Esophagus muscularis mucosa (tissue), 3 donors: ENCODE data around the gene ASAP2.

Experiments
- CTCF ChIP-seq, 3 experiments: fragments of 200-600 bp in 2 of 3; fragments of 450-650 bp in 1 of 3; sonication (generic) in 2 of 3; IDR thresholded peaks; one replicate each; pipeline ENCODE4 v1.5.1; 2017 to 2019; ENCODE audit warnings: antibody characterized with exemption in 3 of 3, mild to moderate bottlenecking in 2 of 3, moderate library complexity in 1 of 3
- POLR2A ChIP-seq: fragments of 450-650 bp; IDR thresholded peaks from one replicate; pipeline ENCODE4 v1.6.1; 2017; ENCODE audit warnings: antibody characterized with exemption, moderate library complexity, mild to moderate bottlenecking, low read depth
- POLR2AphosphoS5 ChIP-seq, 2 donors: sonication (generic); formaldehyde crosslinking; IDR thresholded peaks; one replicate each; pipeline ENCODE4 v1.6.1; 2017; ENCODE audit warnings: antibody characterized with exemption in 2 of 2

DNA sequence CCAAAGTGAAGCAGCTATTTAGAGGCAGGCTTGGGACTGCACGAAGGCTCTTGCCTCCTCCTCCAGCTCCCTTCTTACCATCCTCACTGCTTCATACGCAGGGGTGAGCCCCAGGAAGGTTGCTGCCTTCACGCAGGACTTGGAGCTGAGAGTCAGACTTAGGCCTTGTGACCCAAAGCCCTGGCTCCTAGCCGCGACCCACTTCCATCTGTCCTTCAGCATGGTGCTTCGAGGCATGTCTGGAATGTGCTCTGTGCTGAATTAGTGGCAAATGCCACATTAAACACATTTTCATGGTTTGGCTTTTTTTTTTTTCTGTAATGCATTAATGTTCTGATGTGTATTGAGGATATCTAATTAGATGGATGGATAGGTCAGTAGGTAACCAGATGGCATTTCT lies 179.2 kb downstream of the ASAP2 start:
- TF ChIP-seq POLR2AphosphoS5 (IDR thresholded peaks at IDR 0.05) (no peak), CTCF (IDR thresholded peaks at IDR 0.05) (no peak), POLR2A (no peak)
